GM23338 (cell line): ENCODE data around the gene KRTAP17-1.

Experiments used
- CREB1 ChIP-seq: fragments of 250-450 bp; sonication (Bioruptor Pico); IDR thresholded peaks from 2 replicates; pipeline ENCODE4 v1.5.0; 2020; ENCODE audit warnings: low read depth, mild to moderate bottlenecking, moderate library complexity
- EZH2 ChIP-seq: fragments of 200-600 bp; sonication (generic); IDR thresholded peaks from one replicate; pipeline ENCODE4 v1.8.0; 2017; ENCODE audit warnings: antibody characterized with exemption, mild to moderate bottlenecking, low read depth; ENCODE audit not compliant: unreplicated experiment
- EZH2phosphoT487 ChIP-seq: fragments of 200-600 bp; sonication (generic); IDR thresholded peaks from one replicate; pipeline ENCODE4 v1.8.1; 2018; ENCODE audit warnings: antibody characterized with exemption; ENCODE audit not compliant: unreplicated experiment
- JUNB ChIP-seq: IDR thresholded peaks from one replicate; pipeline ENCODE4 v1.6.1; 2016; ENCODE audit warnings: antibody characterized with exemption; ENCODE audit not compliant: unreplicated experiment
- NANOG ChIP-seq: IDR thresholded peaks from 2 replicates; pipeline ENCODE4 v1.6.1; 2016; ENCODE audit warnings: antibody characterized with exemption, borderline replicate concordance
- POLR2AphosphoS5 ChIP-seq: IDR thresholded peaks from 2 replicates; pipeline ENCODE4 v1.6.1; 2016; ENCODE audit warnings: antibody characterized with exemption, low read depth
- STAT1 ChIP-seq: IDR thresholded peaks from one replicate; pipeline ENCODE4 v1.6.1; 2016; ENCODE audit warnings: antibody characterized with exemption; ENCODE audit not compliant: unreplicated experiment
- ZNF114 ChIP-seq: fragments of 250-450 bp; sonication (Bioruptor Pico); IDR thresholded peaks from 2 replicates; pipeline ENCODE4 v1.5.0; 2020; ENCODE audit warnings: mild to moderate bottlenecking, moderate library complexity
- ZNF331 ChIP-seq: fragments of 250-450 bp; sonication (Bioruptor Pico); IDR thresholded peaks from 2 replicates; pipeline ENCODE4 v1.5.0; 2020; ENCODE audit warnings: low read depth, mild to moderate bottlenecking, moderate library complexity
- TF ChIP-seq, protein P1 (sequence below): IDR thresholded peaks from 2 replicates; pipeline ENCODE4 v1.6.1; 2016; ENCODE audit warnings: antibody characterized with exemption
- TF ChIP-seq, protein P2 (sequence below), 2 experiments: fragments of 200-600 bp in 1 of 2; sonication (generic) in 1 of 2; conservative IDR thresholded peaks; 2 replicates each; pipeline versions ENCODE4 v1.5.1 to v1.6.1; 2016 to 2017; ENCODE audit warnings: antibody characterized with exemption in 2 of 2, low read depth in 2 of 2, mild to moderate bottlenecking in 2 of 2, moderate library complexity in 1 of 2
- TF ChIP-seq, protein P3 (sequence below): IDR thresholded peaks from one replicate; pipeline ENCODE4 v1.6.1; 2018; ENCODE audit warnings: antibody characterized with exemption; ENCODE audit not compliant: unreplicated experiment
- TF ChIP-seq, protein P4 (sequence below): fragments of 250-450 bp; sonication (Bioruptor Pico); IDR thresholded peaks from 2 replicates; pipeline ENCODE4 v1.5.0; 2020; ENCODE audit warnings: mild to moderate bottlenecking, moderate library complexity

DNA sequence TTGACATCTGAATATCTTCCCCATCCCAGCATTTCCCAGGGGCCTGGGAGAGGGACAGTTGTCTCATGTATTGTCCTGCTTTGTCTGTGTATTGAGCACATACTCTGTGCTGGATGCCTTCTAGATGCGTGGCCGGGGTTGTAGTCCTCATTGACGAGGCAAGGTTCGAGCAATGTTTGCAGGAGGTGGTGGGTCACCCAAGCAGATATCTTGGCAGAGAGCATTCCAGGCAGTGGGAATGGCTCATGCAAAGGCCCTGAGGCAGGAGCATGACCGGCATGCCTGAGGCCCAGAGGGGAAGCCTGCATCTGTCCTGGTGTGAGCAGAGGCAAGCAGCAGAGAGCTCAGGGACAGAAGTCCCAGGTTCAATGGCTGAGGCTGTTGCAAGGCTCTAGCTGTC, 17.6 kb upstream of the KRTAP17-1 start:
- no peak for TF ChIP-seq ZNF331
- no peak for TF ChIP-seq EZH2
- TF ChIP-seq, protein P1, sequence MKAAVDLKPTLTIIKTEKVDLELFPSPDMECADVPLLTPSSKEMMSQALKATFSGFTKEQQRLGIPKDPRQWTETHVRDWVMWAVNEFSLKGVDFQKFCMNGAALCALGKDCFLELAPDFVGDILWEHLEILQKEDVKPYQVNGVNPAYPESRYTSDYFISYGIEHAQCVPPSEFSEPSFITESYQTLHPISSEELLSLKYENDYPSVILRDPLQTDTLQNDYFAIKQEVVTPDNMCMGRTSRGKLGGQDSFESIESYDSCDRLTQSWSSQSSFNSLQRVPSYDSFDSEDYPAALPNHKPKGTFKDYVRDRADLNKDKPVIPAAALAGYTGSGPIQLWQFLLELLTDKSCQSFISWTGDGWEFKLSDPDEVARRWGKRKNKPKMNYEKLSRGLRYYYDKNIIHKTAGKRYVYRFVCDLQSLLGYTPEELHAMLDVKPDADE: no peak
- TF ChIP-seq, protein P2, sequence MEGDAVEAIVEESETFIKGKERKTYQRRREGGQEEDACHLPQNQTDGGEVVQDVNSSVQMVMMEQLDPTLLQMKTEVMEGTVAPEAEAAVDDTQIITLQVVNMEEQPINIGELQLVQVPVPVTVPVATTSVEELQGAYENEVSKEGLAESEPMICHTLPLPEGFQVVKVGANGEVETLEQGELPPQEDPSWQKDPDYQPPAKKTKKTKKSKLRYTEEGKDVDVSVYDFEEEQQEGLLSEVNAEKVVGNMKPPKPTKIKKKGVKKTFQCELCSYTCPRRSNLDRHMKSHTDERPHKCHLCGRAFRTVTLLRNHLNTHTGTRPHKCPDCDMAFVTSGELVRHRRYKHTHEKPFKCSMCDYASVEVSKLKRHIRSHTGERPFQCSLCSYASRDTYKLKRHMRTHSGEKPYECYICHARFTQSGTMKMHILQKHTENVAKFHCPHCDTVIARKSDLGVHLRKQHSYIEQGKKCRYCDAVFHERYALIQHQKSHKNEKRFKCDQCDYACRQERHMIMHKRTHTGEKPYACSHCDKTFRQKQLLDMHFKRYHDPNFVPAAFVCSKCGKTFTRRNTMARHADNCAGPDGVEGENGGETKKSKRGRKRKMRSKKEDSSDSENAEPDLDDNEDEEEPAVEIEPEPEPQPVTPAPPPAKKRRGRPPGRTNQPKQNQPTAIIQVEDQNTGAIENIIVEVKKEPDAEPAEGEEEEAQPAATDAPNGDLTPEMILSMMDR (conservative IDR thresholded peaks at IDR 0.05; ENCODE audit: low read depth in 2 of 2): no peak
- TF ChIP-seq POLR2AphosphoS5: no peak
- TF ChIP-seq JUNB: no peak
- TF ChIP-seq CREB1 (CRISPR knock-in tag): no peak
- TF ChIP-seq STAT1: no peak
- TF ChIP-seq, protein P3, sequence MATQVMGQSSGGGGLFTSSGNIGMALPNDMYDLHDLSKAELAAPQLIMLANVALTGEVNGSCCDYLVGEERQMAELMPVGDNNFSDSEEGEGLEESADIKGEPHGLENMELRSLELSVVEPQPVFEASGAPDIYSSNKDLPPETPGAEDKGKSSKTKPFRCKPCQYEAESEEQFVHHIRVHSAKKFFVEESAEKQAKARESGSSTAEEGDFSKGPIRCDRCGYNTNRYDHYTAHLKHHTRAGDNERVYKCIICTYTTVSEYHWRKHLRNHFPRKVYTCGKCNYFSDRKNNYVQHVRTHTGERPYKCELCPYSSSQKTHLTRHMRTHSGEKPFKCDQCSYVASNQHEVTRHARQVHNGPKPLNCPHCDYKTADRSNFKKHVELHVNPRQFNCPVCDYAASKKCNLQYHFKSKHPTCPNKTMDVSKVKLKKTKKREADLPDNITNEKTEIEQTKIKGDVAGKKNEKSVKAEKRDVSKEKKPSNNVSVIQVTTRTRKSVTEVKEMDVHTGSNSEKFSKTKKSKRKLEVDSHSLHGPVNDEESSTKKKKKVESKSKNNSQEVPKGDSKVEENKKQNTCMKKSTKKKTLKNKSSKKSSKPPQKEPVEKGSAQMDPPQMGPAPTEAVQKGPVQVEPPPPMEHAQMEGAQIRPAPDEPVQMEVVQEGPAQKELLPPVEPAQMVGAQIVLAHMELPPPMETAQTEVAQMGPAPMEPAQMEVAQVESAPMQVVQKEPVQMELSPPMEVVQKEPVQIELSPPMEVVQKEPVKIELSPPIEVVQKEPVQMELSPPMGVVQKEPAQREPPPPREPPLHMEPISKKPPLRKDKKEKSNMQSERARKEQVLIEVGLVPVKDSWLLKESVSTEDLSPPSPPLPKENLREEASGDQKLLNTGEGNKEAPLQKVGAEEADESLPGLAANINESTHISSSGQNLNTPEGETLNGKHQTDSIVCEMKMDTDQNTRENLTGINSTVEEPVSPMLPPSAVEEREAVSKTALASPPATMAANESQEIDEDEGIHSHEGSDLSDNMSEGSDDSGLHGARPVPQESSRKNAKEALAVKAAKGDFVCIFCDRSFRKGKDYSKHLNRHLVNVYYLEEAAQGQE: no peak
- no peak for TF ChIP-seq EZH2phosphoT487
- TF ChIP-seq NANOG: no peak
- TF ChIP-seq, protein P4, sequence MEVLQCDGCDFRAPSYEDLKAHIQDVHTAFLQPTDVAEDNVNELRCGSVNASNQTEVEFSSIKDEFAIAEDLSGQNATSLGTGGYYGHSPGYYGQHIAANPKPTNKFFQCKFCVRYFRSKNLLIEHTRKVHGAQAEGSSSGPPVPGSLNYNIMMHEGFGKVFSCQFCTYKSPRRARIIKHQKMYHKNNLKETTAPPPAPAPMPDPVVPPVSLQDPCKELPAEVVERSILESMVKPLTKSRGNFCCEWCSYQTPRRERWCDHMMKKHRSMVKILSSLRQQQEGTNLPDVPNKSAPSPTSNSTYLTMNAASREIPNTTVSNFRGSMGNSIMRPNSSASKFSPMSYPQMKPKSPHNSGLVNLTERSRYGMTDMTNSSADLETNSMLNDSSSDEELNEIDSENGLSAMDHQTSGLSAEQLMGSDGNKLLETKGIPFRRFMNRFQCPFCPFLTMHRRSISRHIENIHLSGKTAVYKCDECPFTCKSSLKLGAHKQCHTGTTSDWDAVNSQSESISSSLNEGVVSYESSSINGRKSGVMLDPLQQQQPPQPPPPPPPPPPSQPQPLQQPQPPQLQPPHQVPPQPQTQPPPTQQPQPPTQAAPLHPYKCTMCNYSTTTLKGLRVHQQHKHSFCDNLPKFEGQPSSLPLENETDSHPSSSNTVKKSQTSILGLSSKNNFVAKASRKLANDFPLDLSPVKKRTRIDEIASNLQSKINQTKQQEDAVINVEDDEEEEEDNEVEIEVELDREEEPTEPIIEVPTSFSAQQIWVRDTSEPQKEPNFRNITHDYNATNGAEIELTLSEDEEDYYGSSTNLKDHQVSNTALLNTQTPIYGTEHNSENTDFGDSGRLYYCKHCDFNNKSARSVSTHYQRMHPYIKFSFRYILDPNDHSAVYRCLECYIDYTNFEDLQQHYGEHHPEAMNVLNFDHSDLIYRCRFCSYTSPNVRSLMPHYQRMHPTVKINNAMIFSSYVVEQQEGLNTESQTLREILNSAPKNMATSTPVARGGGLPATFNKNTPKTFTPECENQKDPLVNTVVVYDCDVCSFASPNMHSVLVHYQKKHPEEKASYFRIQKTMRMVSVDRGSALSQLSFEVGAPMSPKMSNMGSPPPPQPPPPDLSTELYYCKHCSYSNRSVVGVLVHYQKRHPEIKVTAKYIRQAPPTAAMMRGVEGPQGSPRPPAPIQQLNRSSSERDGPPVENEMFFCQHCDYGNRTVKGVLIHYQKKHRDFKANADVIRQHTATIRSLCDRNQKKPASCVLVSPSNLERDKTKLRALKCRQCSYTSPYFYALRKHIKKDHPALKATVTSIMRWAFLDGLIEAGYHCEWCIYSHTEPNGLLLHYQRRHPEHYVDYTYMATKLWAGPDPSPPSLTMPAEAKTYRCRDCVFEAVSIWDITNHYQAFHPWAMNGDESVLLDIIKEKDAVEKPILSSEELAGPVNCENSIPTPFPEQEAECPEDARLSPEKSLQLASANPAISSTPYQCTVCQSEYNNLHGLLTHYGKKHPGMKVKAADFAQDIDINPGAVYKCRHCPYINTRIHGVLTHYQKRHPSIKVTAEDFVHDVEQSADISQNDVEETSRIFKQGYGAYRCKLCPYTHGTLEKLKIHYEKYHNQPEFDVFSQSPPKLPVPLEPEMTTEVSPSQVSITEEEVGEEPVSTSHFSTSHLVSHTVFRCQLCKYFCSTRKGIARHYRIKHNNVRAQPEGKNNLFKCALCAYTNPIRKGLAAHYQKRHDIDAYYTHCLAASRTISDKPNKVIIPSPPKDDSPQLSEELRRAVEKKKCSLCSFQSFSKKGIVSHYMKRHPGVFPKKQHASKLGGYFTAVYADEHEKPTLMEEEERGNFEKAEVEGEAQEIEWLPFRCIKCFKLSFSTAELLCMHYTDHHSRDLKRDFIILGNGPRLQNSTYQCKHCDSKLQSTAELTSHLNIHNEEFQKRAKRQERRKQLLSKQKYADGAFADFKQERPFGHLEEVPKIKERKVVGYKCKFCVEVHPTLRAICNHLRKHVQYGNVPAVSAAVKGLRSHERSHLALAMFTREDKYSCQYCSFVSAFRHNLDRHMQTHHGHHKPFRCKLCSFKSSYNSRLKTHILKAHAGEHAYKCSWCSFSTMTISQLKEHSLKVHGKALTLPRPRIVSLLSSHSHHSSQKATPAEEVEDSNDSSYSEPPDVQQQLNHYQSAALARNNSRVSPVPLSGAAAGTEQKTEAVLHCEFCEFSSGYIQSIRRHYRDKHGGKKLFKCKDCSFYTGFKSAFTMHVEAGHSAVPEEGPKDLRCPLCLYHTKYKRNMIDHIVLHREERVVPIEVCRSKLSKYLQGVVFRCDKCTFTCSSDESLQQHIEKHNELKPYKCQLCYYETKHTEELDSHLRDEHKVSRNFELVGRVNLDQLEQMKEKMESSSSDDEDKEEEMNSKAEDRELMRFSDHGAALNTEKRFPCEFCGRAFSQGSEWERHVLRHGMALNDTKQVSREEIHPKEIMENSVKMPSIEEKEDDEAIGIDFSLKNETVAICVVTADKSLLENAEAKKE (CRISPR knock-in tag): no peak
- no peak for TF ChIP-seq ZNF114
